Ramos (cell line): ENCODE data around the gene VPS50.

Experiments used
- in situ Hi-C: fragments of 300-500 bp; cut with MboI; formaldehyde crosslinking; loops from one replicate; pipeline ENCODE4 v1.14.3; 2022; ENCODE audit warnings: low sequenced_read_pairs; ENCODE audit not compliant: unreplicated experiment

Gene VPS50

DNA sequence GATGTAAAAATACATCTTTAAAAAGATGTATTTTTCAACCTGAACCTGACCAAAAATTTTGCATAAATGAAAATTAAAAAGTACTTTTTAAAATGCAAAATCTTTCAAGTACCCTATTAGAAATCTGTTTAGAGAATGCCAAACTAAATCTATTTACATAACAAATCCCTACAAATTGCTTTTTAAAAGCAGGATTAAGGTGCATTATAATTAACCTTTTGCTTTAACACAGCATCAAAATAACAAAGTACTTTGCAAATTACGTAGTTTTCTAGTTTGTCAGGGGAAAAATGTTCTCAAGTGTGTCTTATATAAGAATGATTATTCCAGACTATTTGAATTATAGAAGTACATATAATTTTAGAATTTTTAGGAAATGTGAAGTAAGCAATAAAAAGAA lies 160.8 kb downstream of the VPS50 start:
- in situ Hi-C loops: no loop called here

DNA sequence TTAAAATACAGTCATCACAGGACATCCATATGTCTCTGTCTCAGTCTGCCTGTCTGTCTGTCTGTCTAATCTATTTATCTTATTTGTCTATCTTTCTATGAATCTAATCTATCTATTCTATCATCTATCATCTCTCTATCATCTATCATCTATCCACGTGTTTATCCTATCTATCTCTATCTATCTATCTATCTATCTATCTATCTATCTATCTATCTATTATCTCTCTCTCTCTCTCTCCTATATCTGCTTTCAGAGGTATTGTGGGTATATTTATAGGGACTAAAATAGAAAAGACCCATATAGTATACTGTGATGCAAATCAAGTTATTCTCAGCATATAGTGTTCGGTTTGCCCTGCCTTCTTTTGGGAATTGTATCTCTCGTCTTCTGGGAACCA lies 167.5 kb downstream of the VPS50 start:
- in situ Hi-C loops: no loop called here

DNA sequence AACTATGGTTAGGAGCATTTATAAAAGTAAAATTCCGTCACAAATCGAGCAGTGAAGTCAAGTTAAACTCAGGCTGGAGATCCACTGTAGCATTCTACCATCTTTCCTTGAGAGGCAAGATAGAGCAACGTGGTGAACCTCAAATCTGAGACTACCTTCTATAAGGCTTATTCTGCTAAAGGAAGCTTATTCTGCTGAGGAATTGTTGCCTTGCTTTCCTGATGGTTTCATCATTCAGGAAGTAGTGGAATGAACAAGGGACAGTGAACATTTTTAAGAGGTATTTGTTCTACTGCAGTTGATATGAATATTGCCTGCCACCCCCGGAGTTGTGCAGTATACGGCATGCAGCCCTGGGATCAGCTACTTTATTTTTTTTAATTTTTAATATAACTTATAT lies 170.8 kb downstream of the VPS50 start:
- in situ Hi-C loops: no loop called here

DNA sequence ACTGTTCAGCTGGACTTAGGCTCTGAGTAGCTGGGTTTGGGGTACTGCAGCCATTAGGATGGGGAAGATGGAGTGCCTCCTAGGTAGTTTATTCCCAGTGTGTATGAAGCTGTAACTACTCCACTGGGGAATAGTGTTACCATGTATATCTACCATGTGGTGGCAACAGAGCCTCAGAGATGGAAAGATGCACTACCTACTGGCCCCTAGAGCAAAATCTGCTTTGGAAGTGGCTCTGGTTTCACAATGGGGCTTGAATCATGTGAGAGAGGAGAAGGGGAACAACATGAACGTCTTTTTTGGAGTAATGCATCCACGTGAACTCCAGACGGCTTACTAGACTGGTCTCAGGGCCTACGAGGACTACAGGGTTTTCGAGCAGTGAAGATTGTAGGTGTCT lies 175.1 kb downstream of the VPS50 start:
- in situ Hi-C loops: no loop called here

DNA sequence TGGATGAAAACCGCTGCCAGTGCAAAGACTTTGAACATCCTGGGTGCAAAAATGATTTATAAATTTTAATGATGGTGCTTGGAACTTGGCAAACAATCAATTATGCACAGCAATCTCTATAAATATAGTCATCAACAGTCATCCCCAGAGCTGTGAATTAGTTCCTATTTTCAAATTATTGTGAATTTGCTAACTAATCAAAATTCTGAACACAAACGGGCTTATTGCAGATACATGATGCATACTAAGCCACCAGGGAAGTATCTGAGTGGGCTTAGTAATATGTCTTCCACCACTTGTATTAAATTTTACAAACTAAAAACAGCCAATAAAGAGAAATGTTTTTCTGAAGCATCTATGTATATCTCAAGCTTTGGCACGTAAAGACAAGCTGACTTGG lies 177.2 kb downstream of the VPS50 start:
- in situ Hi-C loops: no loop called here
